HG03460 (cell line): Measurements from ENCODE around the gene EFHC2.
"Not testable (repeated sequence)": the region's sequence is repeated elsewhere in the genome, so short reads cannot be mapped to it uniquely, and the experiment has no call there.

ENCODE experiments used
- ATAC-seq: cut with Tn5 transposase; IDR thresholded peaks from one replicate; pipeline ENCODE4 v1.9.1; 2021; ENCODE audit not compliant: unreplicated experiment

Gene EFHC2

GRCh38 chrX:44239036-44239435 lies 104.4 kb downstream of the EFHC2 start:
- ATAC-seq: no peak

GRCh38 chrX:44235534-44235933 lies 107.9 kb downstream of the EFHC2 start:
- no peak for ATAC-seq

- no peak for ATAC-seq
These were observed 108.9 kb downstream of the EFHC2 start for GRCh38 chrX:44234541-44234940.

DNA sequence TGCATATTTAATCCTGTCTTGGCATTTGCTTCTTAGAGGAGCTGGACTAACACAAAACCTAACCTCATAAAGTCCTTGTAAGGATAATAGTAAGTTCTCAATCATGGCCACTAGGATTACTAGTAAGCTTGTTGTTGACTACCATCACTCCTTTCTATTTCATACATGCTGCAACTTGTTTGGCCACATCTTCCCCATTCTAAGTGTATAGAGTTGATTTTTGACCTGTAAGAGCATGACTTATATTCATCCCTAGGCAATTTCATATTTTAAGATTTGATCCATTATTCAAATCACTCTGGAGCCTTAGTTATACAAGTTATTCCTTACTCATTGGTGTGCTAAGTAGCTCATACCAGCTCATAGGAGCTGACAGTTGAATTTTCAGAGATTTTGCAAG lies 109.4 kb downstream of the EFHC2 start:
- no peak for ATAC-seq

DNA sequence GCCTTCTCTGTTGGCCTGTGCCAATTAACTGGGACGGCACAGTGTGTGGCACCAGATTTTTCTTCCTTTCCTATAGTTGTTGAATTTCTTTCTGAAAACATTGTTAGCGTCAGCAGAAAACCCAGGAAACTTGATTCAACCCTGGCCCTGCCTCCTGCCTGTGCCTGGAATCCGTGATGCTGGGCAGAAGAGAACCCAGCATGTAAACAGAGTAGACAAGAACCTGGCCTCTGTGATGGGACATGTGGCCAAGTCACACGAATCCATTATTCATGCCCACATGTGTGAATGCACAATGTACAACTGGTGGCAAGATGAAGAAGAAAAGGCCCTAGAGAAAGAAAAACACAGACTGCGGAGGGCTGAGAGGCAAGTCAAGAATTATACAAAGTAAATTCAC lies 111.4 kb downstream of the EFHC2 start:
- ATAC-seq: no peak

DNA sequence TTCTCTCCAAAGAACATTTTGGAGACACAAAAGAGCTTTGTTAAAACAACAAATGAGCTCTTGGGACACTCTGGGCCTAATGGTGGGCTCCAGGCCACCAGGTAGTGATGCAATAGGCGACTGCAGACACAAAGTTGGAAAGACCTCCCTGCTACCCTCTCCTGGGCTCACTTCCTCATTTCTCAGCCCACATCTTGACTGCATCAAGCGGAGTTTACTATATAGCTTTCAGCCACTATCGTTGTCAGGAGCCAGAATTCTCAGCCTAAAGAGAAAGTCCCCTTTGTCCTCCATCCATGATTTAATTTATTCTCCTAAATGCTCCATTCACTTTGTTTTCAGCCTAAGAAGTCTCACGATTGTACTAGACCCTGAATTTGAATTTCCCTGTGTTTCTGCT lies 114.9 kb downstream of the EFHC2 start:
- ATAC-seq: no peak

- no peak for ATAC-seq
These were observed 115.5 kb downstream of the EFHC2 start for GRCh38 chrX:44227991-44228390.

DNA sequence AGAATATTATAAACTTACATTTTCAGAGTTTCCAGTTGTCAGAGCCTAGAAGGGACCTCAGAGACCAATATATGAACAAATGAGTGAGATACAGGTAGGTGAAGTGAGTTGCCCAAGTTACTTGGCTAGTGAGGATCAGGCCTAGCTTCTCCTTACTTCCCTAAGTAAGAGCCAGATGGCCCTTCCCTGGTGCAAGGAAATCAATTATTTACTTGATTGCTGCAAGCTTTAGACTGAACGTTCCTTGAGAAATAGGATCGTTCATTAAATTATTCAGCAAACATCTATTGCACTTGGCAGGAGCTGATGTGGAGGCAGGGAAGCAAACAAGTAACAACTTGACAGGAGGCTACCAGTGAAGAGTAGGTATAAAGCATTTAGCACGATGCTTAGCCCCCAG lies 117.8 kb downstream of the EFHC2 start:
- ATAC-seq: no peak

- ATAC-seq: no peak
These were observed 118.7 kb downstream of the EFHC2 start for GRCh38 chrX:44224760-44225159.

DNA sequence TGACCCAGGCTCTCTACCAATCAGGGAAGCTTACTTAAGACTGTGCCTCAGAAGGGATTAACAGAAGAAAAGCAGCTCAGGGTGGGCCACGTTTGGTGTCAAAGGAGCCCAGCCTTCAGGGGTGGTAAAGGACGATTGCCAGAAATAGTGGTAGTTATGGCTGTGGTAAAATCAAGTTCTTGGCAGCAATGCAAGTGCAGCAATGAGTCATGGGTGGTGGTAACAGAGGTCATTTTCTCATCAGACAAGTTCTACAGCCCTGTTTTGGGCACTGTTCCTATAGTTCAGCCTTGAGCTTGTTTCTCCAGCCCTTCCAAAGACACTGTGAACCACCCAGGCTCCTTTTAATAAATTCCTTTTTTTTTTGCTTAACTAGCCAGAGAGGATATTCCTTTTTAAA lies 120.3 kb downstream of the EFHC2 start:
- no peak for ATAC-seq

- ATAC-seq: no peak
These were observed 125.0 kb downstream of the EFHC2 start for GRCh38 chrX:44218465-44218864.

DNA sequence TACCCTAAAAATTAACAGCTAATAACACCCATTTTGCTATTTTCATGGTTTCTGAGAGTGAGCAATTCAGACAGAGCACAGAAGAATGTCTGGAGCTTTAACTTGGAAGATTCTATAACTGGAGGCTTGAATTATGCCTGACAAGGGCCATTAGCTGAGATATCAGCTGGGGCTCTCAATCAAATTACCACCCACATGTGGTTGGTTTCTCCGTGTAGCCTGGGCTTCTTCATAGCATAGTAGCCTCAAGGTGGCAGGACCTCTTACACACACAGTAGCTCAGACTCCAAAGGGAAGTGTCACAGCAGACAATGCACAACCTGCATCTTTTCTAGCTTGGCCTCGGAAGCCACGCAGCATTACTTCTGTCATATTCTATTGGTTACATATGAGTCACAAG lies 127.3 kb downstream of the EFHC2 start:
- no peak for ATAC-seq

GRCh38 chrX:44203791-44204190 lies 139.7 kb downstream of the EFHC2 start:
- no peak for ATAC-seq

DNA sequence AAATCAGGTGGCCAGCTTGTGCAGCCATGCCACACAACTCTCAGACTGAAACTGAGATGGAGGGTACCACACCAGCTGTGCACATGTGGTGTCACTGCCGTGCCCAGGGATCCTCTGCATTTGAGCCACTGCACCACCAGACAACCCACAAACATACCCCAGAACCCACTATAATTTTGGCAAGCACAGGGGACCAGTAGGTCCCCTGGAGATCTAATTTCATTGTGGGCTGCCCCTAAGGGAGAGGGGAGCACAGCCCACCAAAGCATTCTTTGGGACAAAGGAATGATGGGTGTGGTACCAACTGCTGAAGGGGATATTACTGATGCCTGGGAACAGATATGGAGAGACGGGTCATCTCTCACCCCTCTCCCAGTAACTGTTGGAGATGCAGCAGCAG lies 140.9 kb downstream of the EFHC2 start:
- ATAC-seq: no peak

DNA sequence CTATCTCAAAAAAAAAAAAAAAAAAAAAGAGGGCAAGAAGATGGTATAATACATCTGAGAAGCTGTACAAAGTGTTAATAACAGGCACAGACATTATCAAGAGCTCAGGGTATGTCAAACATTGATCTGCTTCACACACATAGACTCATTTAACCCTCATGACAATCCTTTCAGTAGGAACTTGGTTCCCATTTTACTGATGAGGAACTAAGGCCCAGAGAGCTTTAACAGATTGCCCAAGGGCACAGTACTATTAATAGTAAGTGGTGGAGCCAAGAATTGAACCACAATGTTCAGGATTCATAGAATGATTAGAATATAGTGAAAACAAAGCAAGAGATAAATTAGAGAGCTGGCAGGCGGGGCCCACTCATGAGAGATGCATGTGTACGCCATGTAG lies 154.4 kb downstream of the EFHC2 start:
- ATAC-seq: no peak

DNA sequence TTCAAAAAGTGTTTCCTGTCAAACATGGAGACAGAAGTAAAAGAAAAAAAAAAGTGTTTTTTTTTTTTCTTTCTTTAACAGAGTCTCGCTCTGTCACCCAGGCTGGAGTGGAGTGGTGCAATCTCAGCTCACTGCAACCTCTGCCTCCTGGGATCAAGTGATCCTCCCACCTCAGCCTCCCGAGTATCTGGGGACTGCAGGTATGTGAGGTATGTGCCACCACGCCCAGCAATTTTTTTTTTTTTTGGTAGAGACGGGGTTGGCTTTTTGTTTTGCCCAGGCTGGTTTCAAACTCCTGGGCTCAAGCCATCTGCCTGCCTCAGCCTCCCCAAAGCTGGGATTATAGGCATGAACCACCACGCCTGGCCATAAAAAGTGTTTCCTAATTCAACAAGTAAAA lies 155.6 kb downstream of the EFHC2 start:
- ATAC-seq: not testable (repeated sequence)

DNA sequence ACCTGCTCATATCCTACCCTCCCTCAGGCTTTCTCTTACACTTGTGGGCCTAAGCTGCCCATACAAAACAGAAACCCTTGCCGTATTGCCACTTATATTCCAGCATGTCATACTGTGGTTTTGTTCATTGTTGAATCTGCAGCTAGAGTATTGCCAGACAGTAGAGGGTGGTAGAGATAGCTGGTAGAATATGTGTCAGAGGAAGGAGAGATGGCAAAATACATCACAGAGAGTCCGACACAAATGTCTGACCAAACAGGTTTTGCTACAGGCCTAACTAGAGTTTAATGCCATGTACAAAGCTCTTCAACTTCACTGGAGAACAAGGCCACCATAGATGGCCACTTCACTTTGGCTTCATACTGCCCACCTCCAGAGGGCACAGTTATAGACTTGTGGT lies 160.1 kb downstream of the EFHC2 start:
- ATAC-seq: no peak

DNA sequence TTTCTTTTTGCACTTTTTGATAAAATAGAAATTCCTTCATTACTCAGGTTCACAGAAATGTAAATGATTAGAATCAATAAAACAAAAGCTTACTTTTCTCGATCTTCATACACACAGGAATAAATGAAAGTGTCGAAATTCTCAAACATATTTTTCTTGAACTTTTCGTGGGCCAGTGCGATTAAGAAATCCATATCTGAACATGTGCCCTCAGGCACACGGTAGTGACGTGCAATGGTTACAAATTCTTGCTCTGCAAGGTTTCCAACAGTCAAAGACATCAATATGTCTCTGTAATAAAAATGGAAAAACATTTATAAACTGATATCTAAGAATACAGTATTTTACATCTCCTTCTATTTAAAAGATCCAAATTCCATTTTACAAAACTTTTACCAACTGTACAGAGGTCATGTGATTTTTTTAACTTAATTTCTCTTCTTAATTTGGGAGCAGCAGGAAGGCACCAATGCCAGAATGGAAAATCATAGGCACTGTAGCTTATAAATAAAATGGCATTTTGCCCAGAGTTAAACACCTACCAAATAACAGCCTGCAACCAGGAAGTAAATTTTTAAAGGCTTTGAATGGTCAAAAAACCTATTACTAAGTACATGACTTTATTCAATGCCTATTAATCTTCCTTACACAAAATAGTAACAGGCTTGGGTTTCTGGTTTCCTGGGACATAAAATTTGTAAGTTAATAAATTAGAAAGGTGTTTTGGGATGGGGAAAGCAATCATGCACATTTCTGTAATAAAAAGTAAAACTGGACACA lies 165.0 kb downstream of the EFHC2 start:
- no peak for ATAC-seq

DNA sequence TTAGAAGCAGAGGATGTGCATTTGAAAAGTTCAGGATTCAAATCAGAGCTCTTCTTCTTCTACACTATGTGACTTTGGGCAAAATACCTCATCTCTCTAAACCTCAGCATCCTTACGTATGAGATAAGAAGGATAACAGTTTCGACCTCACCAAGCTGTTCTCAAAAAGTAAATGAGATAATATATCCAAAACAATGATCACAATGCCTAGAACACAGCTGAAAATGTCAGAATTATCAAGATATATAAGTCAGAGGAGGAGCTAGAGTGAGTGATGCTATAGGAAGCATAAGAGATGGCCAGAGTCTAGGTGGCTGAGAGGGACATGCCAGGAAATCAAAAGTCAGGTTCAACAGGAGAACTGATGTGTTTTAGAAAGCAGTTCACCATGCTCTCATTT lies 168.0 kb downstream of the EFHC2 start:
- ATAC-seq: no peak

DNA sequence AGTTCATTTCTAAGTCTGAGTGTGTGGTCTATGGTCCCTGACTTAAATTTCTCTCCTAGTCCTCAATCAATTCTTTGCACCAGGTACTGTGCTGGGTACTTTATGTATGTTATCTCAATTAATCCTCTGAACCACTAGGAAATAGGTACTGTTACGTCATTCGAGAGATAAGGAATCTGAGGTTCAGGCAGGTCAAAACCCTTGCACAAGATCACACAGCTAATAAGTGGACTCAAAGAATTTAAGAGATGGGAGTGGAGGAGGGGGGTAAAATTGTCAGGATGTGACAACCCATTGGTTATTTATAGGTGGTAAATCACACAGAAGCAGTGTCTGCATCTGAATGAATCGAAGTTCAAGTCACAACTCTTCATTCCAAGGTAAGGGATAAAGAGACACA lies 169.4 kb downstream of the EFHC2 start:
- ATAC-seq: no peak

DNA sequence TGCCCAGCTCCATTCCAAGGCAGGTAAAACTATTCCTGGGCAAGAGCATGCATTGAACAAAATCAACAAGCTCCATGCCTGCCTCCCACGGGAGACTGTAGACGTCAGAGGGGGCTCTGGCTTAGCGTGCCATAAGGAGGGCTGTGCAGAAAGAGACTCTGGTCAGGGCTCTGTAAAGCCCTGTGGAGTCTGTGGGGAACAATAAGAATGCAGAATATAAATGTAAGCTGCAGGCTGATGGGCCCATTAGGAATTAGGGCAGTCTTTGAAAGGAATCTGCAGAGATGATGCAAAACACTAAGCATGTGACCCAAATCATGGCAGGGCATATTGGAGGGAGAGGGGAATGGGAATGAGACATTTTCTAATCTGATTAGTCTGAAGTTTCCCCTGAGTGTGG lies 170.3 kb downstream of the EFHC2 start:
- no peak for ATAC-seq

DNA sequence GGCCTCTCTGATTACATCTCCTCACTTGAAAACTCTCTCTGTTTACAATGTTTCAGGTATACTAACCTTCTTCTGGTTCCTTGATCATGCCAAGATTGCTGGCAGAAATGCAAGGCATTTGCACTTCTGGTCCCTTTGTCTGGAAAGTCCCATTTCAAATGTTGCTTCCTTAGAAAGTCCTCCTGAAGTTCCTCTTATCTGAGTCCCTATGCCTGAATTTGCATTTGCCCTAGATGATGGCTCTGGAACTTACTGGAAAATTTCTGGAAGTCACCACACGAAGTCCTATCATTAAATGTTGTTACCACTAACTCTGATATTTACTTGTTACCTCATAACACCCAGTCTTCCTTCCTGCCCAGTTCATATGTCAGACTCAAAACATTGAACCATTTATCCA lies 176.4 kb downstream of the EFHC2 start:
- ATAC-seq: no peak

GRCh38 chrX:44162964-44163475 lies 180.5 kb downstream of the EFHC2 start:
- no peak for ATAC-seq
